Astrocyte (in vitro differentiated cells and primary cell): ENCODE measurements around the gene FXYD5.

Experiments used
- EZH2 ChIP-seq: IDR thresholded peaks from 2 replicates; pipeline ENCODE4 v1.6.1; 2012; ENCODE audit warnings: mild to moderate bottlenecking, low read length, inconsistent platforms; ENCODE audit not compliant: insufficient read depth
- TF ChIP-seq, protein P1 (sequence below): IDR thresholded peaks from 2 replicates; pipeline ENCODE4 v1.5.1; 2011; ENCODE audit warnings: low read depth, mild to moderate bottlenecking, inconsistent platforms, low read length, moderate library complexity; ENCODE audit not compliant: insufficient read depth

- TF ChIP-seq, protein P1, sequence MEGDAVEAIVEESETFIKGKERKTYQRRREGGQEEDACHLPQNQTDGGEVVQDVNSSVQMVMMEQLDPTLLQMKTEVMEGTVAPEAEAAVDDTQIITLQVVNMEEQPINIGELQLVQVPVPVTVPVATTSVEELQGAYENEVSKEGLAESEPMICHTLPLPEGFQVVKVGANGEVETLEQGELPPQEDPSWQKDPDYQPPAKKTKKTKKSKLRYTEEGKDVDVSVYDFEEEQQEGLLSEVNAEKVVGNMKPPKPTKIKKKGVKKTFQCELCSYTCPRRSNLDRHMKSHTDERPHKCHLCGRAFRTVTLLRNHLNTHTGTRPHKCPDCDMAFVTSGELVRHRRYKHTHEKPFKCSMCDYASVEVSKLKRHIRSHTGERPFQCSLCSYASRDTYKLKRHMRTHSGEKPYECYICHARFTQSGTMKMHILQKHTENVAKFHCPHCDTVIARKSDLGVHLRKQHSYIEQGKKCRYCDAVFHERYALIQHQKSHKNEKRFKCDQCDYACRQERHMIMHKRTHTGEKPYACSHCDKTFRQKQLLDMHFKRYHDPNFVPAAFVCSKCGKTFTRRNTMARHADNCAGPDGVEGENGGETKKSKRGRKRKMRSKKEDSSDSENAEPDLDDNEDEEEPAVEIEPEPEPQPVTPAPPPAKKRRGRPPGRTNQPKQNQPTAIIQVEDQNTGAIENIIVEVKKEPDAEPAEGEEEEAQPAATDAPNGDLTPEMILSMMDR = no peak
- no peak for TF ChIP-seq EZH2
Observed at GRCh38 chr19:35150445-35150844, 4.1 kb upstream of the FXYD5 start.
